NCI-H526 (cell line): Measurements from ENCODE around the gene AEN.

Experiments
- DNase-seq, 2 experiments: peaks; one replicate each; lab custom pipeline; 2025; lab: John Stamatoyannopoulos, UW

Gene AEN

GRCh38 chr15:88650556-88650955 is 29.4 kb downstream of the AEN start:
- DNase-seq: no peak

GRCh38 chr15:88651136-88651732 is 30.1 kb downstream of the AEN start:
- DNase-seq: no peak

GRCh38 chr15:88651971-88652370 is 30.8 kb downstream of the AEN start:
- no peak for DNase-seq

GRCh38 chr15:88652456-88653199 is 31.5 kb downstream of the AEN start:
- DNase-seq: no peak

- DNase-seq: no peak
Observed at GRCh38 chr15:88653200-88654064, 32.3 kb downstream of the AEN start.

GRCh38 chr15:88654430-88655102 is 33.4 kb downstream of the AEN start:
- no peak for DNase-seq

- no peak for DNase-seq
Observed at GRCh38 chr15:88655103-88655553, 34.0 kb downstream of the AEN start.

GRCh38 chr15:88655800-88656488 is 34.8 kb downstream of the AEN start:
- no peak for DNase-seq

GRCh38 chr15:88656760-88657221 is 35.7 kb downstream of the AEN start:
- DNase-seq: peak in 1 of 2 experiments; percentile 41

GRCh38 chr15:88657326-88658069 is 36.4 kb downstream of the AEN start:
- peak; percentile 34 to 71 for DNase-seq

GRCh38 chr15:88658070-88658965 is 37.2 kb downstream of the AEN start:
- no peak for DNase-seq

GRCh38 chr15:88658972-88659931 is 38.1 kb downstream of the AEN start:
- DNase-seq: no peak

- DNase-seq: no peak
Observed at GRCh38 chr15:88661041-88661700, 40.0 kb downstream of the AEN start.

- no peak for DNase-seq
Observed at GRCh38 chr15:88661761-88662556, 40.8 kb downstream of the AEN start.

- no peak for DNase-seq
Observed at GRCh38 chr15:88663141-88663621, 42.0 kb downstream of the AEN start.

- DNase-seq: no peak
Observed at GRCh38 chr15:88664151-88664778, 43.1 kb downstream of the AEN start.
